Measurements from ENCODE around the gene ATG9A. TPM values are rescaled to one million over a fixed set of nuclear protein-coding genes. Genes with fewer than 3 reads are reported as not detected.

Gene ATG9A
- total and polyA plus RNA-seq, 9 of the 15 experiments (the other 6 are each of a cell fraction or from before 2014, with no cell fraction given): 0.25 to 65.6 (median 23.4) TPM

- TF ChIP-seq CCNT2 (IDR thresholded peaks at IDR 0.05; ENCODE audit: borderline replicate concordance, extremely low read depth, insufficient read length, low read depth, low read length) (peak; percentile 90), CBFA2T2 (conservative IDR thresholded peaks at IDR 0.05) (peak; percentile 94), ATF2 (CRISPR knock-in tag; IDR thresholded peaks at IDR 0.05) (no peak), ZBTB2 (IDR thresholded peaks at IDR 0.05) (peak; percentile 56; the same call in 1 of the 2 replicates), HINFP (tag; conservative IDR thresholded peaks at IDR 0.05; ENCODE audit: low read depth) (no peak), MGA (IDR thresholded peaks at IDR 0.05) (peak; percentile 23)
These were observed 51.7 kb downstream of the ATG9A start, which contains the start of gene RETREG2 (continued) for GRCh38 chr2:219177552-219178376.
